Neuronal stem cell (in vitro differentiated cells): Measurements from ENCODE around the gene RPN1. TPM values are rescaled to one million over a fixed set of nuclear protein-coding genes. Genes with fewer than 3 reads are reported as not detected.

ENCODE experiments used
- DNase-seq: peaks from one replicate; pipeline ENCODE4 v3.0.0-alpha.2; 2013; ENCODE audit warnings: low spot score
- H2AFZ ChIP-seq: one replicate; pipeline ENCODE4 v1.6.1; 2013; ENCODE audit warnings: mild to moderate bottlenecking, low read length, inconsistent platforms
- H2AK5ac ChIP-seq: 2 replicates; pipeline ENCODE4 v1.6.1; 2013; ENCODE audit warnings: low read depth, mild to moderate bottlenecking, inconsistent platforms, low read length, moderate library complexity, mixed read lengths
- H2BK120ac ChIP-seq: 2 replicates; pipeline ENCODE4 v1.6.1; 2013; ENCODE audit warnings: low read depth, mild to moderate bottlenecking, inconsistent platforms, low read length, moderate library complexity, mixed read lengths
- H2BK12ac ChIP-seq: one replicate; pipeline ENCODE4 v1.6.1; 2013; ENCODE audit warnings: low read length, inconsistent platforms
- H2BK15ac ChIP-seq: 2 replicates; pipeline ENCODE4 v1.6.1; 2013; ENCODE audit warnings: mild to moderate bottlenecking, low read length, inconsistent platforms, mixed read lengths
- H2BK5ac ChIP-seq: one replicate; pipeline ENCODE4 v1.6.1; 2013; ENCODE audit warnings: inconsistent platforms, mild to moderate bottlenecking, low read length, moderate library complexity
- H3K14ac ChIP-seq: one replicate; pipeline ENCODE4 v1.6.1; 2013; ENCODE audit warnings: low read length, inconsistent platforms
- H3K18ac ChIP-seq: 2 replicates; pipeline ENCODE4 v1.6.1; 2013; ENCODE audit warnings: low read length, inconsistent platforms
- H3K23ac ChIP-seq: 2 replicates; pipeline ENCODE4 v1.6.1; 2013; ENCODE audit warnings: low read depth, mild to moderate bottlenecking, mixed read lengths, low read length, inconsistent platforms; ENCODE audit not compliant: poor library complexity
- H3K27ac ChIP-seq: replicated peaks from 3 replicates; pipeline ENCODE4 v1.5.1; 2013; ENCODE audit warnings: low read length, inconsistent platforms
- H3K27me3 ChIP-seq, 3 experiments: 2 replicates each; pipeline ENCODE4 v1.6.1; 2013; ENCODE audit warnings: low read length in 3 of 3, mild to moderate bottlenecking in 2 of 3, inconsistent platforms in 1 of 3, low read depth in 1 of 3, mixed read lengths in 1 of 3, moderate library complexity in 1 of 3; ENCODE audit not compliant: control insufficient read depth in 3 of 3, insufficient read depth in 3 of 3
- H3K36me3 ChIP-seq, 2 donors: replicated peaks in 1 of 2; 2 replicates each; pipeline ENCODE4 v1.6.1; 2013; ENCODE audit warnings: low read length in 2 of 2; ENCODE audit not compliant: control insufficient read depth in 2 of 2, insufficient read depth in 2 of 2
- H3K4ac ChIP-seq: 2 replicates; pipeline ENCODE4 v1.6.1; 2013; ENCODE audit warnings: inconsistent platforms, mild to moderate bottlenecking, low read length, moderate library complexity
- H3K4me1 ChIP-seq, 2 donors: 1 replicate in 1 of 2; 2 replicates in 1 of 2; pipeline ENCODE4 v1.6.1; 2013; ENCODE audit warnings: low read length in 2 of 2, low read depth in 1 of 2; ENCODE audit not compliant: control insufficient read depth in 2 of 2, insufficient read depth in 1 of 2
- H3K4me2 ChIP-seq: one replicate; pipeline ENCODE4 v1.6.1; 2013; ENCODE audit warnings: mild to moderate bottlenecking, low read length, inconsistent platforms; ENCODE audit not compliant: insufficient read depth, poor library complexity, severe bottlenecking
- H3K4me3 ChIP-seq, 2 donors: 2 replicates each; pipeline ENCODE4 v1.5.1; 2013; ENCODE audit warnings: low read length in 2 of 2, mild to moderate bottlenecking in 2 of 2, inconsistent platforms in 1 of 2, moderate library complexity in 1 of 2
- H3K79me1 ChIP-seq: one replicate; pipeline ENCODE4 v1.6.1; 2013; ENCODE audit warnings: low read depth, mild to moderate bottlenecking, inconsistent platforms, low read length, moderate library complexity
- H3K9ac ChIP-seq: one replicate; pipeline ENCODE4 v1.6.1; 2013; ENCODE audit warnings: mild to moderate bottlenecking, low read depth, low read length, inconsistent platforms; ENCODE audit not compliant: poor library complexity
- H3K9me3 ChIP-seq, 2 donors: replicated peaks in 1 of 2; 2 replicates each; pipeline versions ENCODE3 to v1.6.1; 2013; ENCODE audit warnings: low read length in 2 of 2, mild to moderate bottlenecking in 2 of 2, inconsistent platforms in 1 of 2, low read depth in 1 of 2, mixed read lengths in 1 of 2, moderate library complexity in 1 of 2; ENCODE audit not compliant: control insufficient read depth in 2 of 2, insufficient read depth in 1 of 2
- H4K8ac ChIP-seq: one replicate; pipeline ENCODE4 v1.6.1; 2013; ENCODE audit warnings: low read depth, mild to moderate bottlenecking, inconsistent platforms, low read length, moderate library complexity
- H4K91ac ChIP-seq: one replicate; pipeline ENCODE4 v1.6.1; 2013; ENCODE audit warnings: low read length, low read depth, mild to moderate bottlenecking, inconsistent platforms; ENCODE audit not compliant: poor library complexity
- WGBS, 2 donors: extraction: QIAGEN DNeasy Blood & Tissue Kit; methylation state at CpG; one replicate each; pipeline ENCODE4 v1.1.7; 2013; ENCODE audit warnings: missing lambda C conversion rate in 2 of 2, mixed read lengths in 1 of 2; ENCODE audit not compliant: insufficient read length in 2 of 2, insufficient replicate concordance in 1 of 2; ENCODE audit errors: extremely low coverage in 2 of 2; 5-methylcytosine and 5-hydroxymethylcytosine counted together
- polyA plus RNA-seq, 2 experiments: library from polyadenylated mRNA; stranded (reverse); fragments of 200-250 nt; gene quantifications; one replicate each; pipeline ENCODE4 v1.2.3, GENCODE V29; 2013

RPN1 gene
- polyA plus RNA-seq (2013, experiment 1 of 2) = 119 TPM
- 117 TPM for polyA plus RNA-seq (2013, experiment 2 of 2)

DNA sequence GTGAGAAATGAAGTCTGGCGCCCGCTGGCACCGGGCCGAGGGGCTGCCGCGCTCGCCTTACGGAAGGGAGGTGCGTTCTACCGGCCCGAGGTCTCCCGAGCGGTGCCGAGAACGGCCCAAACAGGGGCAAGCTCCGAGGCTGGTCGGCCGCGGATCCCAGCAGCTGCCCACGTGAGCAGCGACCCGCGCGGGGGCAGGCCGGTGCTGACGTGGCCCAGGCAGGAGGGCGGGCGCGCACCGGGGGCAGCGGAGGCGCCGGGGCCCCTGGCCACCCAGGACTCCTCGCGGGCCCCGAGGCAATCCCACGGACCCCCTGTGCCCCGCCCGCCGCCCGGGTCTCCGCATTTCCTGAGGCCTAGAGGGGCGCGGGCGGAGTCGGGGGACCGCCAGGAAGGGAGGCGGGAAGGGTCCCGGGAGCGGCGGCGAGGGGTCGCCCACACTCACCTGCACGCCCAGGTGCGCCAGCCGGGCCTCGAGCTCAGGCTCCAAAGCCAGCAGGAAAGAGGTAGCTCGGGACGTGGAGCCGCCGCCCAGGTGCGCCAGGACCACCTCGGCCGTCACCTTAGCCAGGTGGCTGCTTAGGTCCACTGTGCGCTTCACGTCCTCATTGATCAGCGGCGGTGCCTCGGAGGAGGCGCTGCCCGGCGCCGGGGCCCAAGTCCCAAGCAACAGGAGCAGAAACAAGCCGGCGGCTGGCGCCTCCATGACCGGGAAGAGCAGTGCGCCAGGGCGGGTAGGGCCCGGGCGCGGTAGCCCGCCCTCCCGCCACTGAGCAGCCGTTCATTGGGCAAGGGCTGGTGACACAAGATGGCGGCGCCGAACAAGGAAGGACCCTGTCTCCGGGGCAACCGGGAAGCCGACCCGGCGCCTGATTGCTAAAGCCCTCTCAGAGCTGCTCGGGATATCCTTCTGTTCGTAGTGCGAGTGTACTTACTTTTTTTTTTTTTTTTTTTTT, at the start of gene RPN1:
TSS of gene RPN1 (minus strand) at position 723 of the 955 bp plus-strand sequence. CDS start at position 705, 18 bp downstream.
- peak within 1 kb of the TSS; percentile 100 for H3K23ac ChIP-seq
- no peaks in the 10 kb centered on the region for H3K27me3 ChIP-seq
- H2BK120ac ChIP-seq = no peak within 1 kb of the TSS
- peak within 1 kb of the TSS; percentile 92 for H4K8ac ChIP-seq
- no peak within 1 kb of the TSS for H4K91ac ChIP-seq
- peak within 1 kb of the TSS; percentile 84 for H2AK5ac ChIP-seq
- peak within 1 kb of the TSS; percentile 99 for H3K18ac ChIP-seq
- peak within 1 kb of the TSS; percentile 41 for H2BK12ac ChIP-seq
- H3K14ac ChIP-seq = peak within 1 kb of the TSS; percentile 94
- H2BK15ac ChIP-seq = peak within 1 kb of the TSS; percentile 49
- peak within 1 kb of the TSS; percentile 100 for H3K4me3 ChIP-seq
- peak within 1 kb of the TSS; percentile 95 for H2BK5ac ChIP-seq
- peaks cover 2 to 9% of the 10 kb centered on the region in 2 donors for H3K4me1 ChIP-seq
- H3K9ac ChIP-seq = peak within 1 kb of the TSS; percentile 99
- H3K4me2 ChIP-seq = peak within 1 kb of the TSS; percentile 64
- H3K36me3 ChIP-seq = peaks cover 0 to 19% of the 10 kb centered on the region in 2 donors
- no CpG with 5 or more reads among the region's 96 CpGs for WGBS, 2 donors
- H2AFZ ChIP-seq = peak within 1 kb of the TSS; percentile 97
- peak within 1 kb of the TSS; percentile 100 for H3K4ac ChIP-seq
- DNase-seq = peak; percentile 88
- H3K27ac ChIP-seq = peak within 1 kb of the TSS; percentile 75
- H3K79me1 ChIP-seq = peaks cover 6% of the 10 kb centered on the region
- peaks cover 0 to 4% of the 10 kb centered on the region in 2 donors for H3K9me3 ChIP-seq

- WGBS, 2 donors = no CpG with 5 or more reads among the region's 53 CpGs
- peak overlapping the region; percentile 24 for H2BK5ac ChIP-seq
- H3K23ac ChIP-seq = peak overlapping the region; percentile 80
- peak overlapping the region; percentile 92 for H2BK15ac ChIP-seq
- peak overlapping the region; percentile 99 for H4K8ac ChIP-seq
- peak overlapping the region; percentile 81 for H3K9ac ChIP-seq
- H3K27me3 ChIP-seq = peaks cover 0 to 3% (median 0%) of the 10 kb centered on the region in 3 experiments
- H3K79me1 ChIP-seq = no peaks in the 10 kb centered on the region
- peak overlapping the region; percentile 67 for H2BK120ac ChIP-seq
- H3K4me3 ChIP-seq = peak overlapping the region in 1 of 2 donors; percentile 78
- peak overlapping the region; percentile 25 for H3K14ac ChIP-seq
- no peaks in the 10 kb centered on the region for H3K36me3 ChIP-seq
- H3K9me3 ChIP-seq = no peaks in the 10 kb centered on the region
- H2AK5ac ChIP-seq = peak overlapping the region; percentile 37
- H4K91ac ChIP-seq = no peak overlapping the region
- H2AFZ ChIP-seq = peak overlapping the region; percentile 81
- H3K4me1 ChIP-seq = peaks cover 0 to 10% of the 10 kb centered on the region in 2 donors
- peak; percentile 21 for DNase-seq
- peak overlapping the region; percentile 98 for H3K18ac ChIP-seq
- peak overlapping the region; percentile 37 for H3K4ac ChIP-seq
- H3K4me2 ChIP-seq = peak overlapping the region; percentile 69
- peak overlapping the region; percentile 58 for H2BK12ac ChIP-seq
- H3K27ac ChIP-seq = no peak overlapping the region
Measured at GRCh38 chr3:128698211-128699047, 47.8 kb upstream of the RPN1 start.

DNA sequence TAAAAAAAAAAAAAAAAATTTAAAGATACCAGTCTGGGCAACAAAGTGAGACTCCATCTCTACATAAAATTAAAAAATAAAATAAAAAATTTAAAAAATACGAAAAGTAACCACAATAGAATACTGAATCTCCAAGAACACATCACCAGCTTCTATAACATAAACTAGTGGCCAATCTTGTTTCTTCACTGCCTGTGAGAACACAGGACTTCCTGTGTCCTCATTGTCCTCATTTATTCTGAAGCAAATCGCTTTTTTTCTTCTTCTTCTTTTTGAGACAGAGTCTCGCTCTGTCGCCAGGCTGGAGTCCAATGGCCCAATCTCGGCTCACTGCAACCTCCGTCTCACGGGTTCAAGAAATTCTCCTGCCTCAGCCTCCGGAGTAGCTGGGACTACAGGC, 46.7 kb upstream of the RPN1 start:
- H3K4me3 ChIP-seq = no peak overlapping the region
- H2BK120ac ChIP-seq = no peak overlapping the region
- peaks cover 0 to 3% (median 0%) of the 10 kb centered on the region in 3 experiments for H3K27me3 ChIP-seq
- H3K14ac ChIP-seq = no peak overlapping the region
- H3K27ac ChIP-seq = no peak overlapping the region
- peaks cover 0 to 10% of the 10 kb centered on the region in 2 donors for H3K4me1 ChIP-seq
- no peak overlapping the region for H4K8ac ChIP-seq
- H2AK5ac ChIP-seq = no peak overlapping the region
- 100% methylated on average over 1 of the region's 8 CpGs; no CpG with 5 or more reads in 1 of the 2 donors for WGBS, 2 donors
- no peak overlapping the region for H3K18ac ChIP-seq
- H2BK15ac ChIP-seq = no peak overlapping the region
- no peak overlapping the region for H2BK5ac ChIP-seq
- no peak overlapping the region for H4K91ac ChIP-seq
- H2BK12ac ChIP-seq = no peak overlapping the region
- no peak overlapping the region for H3K9ac ChIP-seq
- no peak overlapping the region for H3K4me2 ChIP-seq
- H3K23ac ChIP-seq = no peak overlapping the region
- no peak overlapping the region for H2AFZ ChIP-seq
- no peak overlapping the region for H3K4ac ChIP-seq
- H3K9me3 ChIP-seq = no peaks in the 10 kb centered on the region
- no peaks in the 10 kb centered on the region for H3K36me3 ChIP-seq
- no peak for DNase-seq
- no peaks in the 10 kb centered on the region for H3K79me1 ChIP-seq
